IPS-18a (cell line): ENCODE data around the gene CTAGE1.
"Not testable (repeated sequence)": the region's sequence is repeated elsewhere in the genome, so short reads cannot be mapped to it uniquely, and the experiment has no call there.

ENCODE experiments used
- H3K27ac ChIP-seq: one replicate; pipeline ENCODE4 v1.5.1; 2013; ENCODE audit warnings: low read length
- H3K27me3 ChIP-seq: one replicate; pipeline ENCODE4 v1.6.1; 2013; ENCODE audit warnings: mild to moderate bottlenecking, low read length; ENCODE audit not compliant: control insufficient read depth, insufficient read depth
- H3K36me3 ChIP-seq: one replicate; pipeline ENCODE4 v1.6.1; 2013; ENCODE audit warnings: low read depth, low read length; ENCODE audit not compliant: control insufficient read depth
- H3K4me1 ChIP-seq: one replicate; pipeline ENCODE4 v1.6.1; 2013; ENCODE audit warnings: low read depth, low read length; ENCODE audit not compliant: control insufficient read depth
- H3K4me3 ChIP-seq: one replicate; pipeline ENCODE4 v1.5.1; 2013; ENCODE audit warnings: low read length
- H3K9ac ChIP-seq: one replicate; pipeline ENCODE4 v1.6.1; 2013; ENCODE audit warnings: mild to moderate bottlenecking, low read length, moderate library complexity
- H3K9me3 ChIP-seq: one replicate; pipeline ENCODE4 v1.6.1; 2013; ENCODE audit warnings: low read depth, low read length; ENCODE audit not compliant: control insufficient read depth

The CTAGE1 gene

DNA sequence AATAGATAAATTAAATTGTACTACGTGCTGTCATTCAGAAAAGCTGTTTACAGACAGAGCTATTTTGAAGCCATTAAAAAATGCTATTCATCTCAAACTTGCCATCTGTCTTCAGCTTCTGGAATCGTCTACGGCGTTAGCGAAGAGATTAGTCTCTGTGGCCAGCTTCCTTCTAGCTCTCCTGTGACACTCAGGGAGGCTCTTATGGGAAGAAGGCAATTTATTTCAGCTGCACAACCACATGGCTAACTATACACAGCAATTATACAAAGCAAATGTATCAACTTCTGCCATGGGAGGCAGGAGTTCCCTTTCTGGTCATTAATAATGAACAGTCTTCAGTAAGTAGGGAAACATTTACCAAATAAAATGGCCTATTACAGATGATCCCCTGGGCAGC, 6.3 kb downstream of the CTAGE1 start:
- H3K27me3 ChIP-seq: no peaks in the 10 kb centered on the region

GRCh38 chr18:22410126-22410525, 7.6 kb downstream of the CTAGE1 start:
- peaks cover 3% of the 10 kb centered on the region for H3K9me3 ChIP-seq
- H3K36me3 ChIP-seq: no peaks in the 10 kb centered on the region
- H3K27me3 ChIP-seq: no peaks in the 10 kb centered on the region
- no peak overlapping the region for H3K9ac ChIP-seq
- H3K4me3 ChIP-seq: no peak overlapping the region
- H3K4me1 ChIP-seq: no peaks in the 10 kb centered on the region
- H3K27ac ChIP-seq: no peak overlapping the region

More for the DNA sequence above, 6.3 kb downstream of the CTAGE1 start:
- Histone ChIP-seq H3K4me1 (no peaks in the 10 kb centered on the region), H3K9me3 (no peaks in the 10 kb centered on the region), H3K4me3 (no peak overlapping the region), H3K9ac (no peak overlapping the region), H3K36me3 (no peaks in the 10 kb centered on the region), H3K27ac (no peak overlapping the region)

DNA sequence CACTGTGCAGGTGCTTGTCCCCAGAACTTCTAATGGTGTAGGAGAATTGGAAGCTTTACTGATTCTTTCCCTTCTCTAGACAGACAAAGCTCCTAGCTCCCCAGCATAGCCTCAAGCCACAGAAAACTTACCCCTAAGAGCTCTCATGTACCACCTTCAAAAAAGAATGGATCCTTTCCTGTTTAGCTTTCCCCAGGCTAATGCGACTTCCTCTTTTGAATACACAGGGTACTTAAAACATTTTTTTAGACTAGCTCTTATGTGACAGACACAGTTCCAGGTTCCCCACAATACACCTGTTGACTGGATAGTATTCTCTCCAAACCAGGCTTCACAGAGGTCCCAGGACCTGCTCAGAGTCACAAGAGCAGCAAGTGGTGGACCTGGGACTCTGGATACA, 8.3 kb downstream of the CTAGE1 start:
- Histone ChIP-seq H3K27ac (no peak overlapping the region), H3K4me1 (no peaks in the 10 kb centered on the region), H3K4me3 (no peak overlapping the region), H3K9ac (no peak overlapping the region), H3K9me3 (peaks cover 5% of the 10 kb centered on the region), H3K36me3 (no peaks in the 10 kb centered on the region), H3K27me3 (no peaks in the 10 kb centered on the region)

DNA sequence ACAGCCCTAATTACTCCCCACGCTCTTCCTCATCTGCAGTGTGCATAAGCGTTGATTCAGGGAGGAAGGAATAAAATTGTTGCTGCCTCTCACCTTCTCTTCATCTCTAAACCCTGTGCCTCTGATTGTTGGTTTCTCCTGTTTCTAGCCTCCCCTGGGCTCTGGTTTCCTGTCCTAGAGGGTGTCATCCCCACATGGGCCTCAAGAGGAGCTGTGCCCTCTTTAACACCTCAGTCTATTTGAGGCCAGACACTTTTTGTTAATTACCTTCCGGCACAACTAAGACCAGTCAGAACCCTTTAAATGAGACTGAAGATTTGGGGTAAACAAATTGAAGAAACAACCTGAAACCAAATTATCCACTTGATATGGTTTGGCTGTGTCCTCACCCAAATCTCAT, 9.7 kb downstream of the CTAGE1 start:
- no peak overlapping the region for H3K9ac ChIP-seq
- H3K27me3 ChIP-seq: no peaks in the 10 kb centered on the region
- no peak overlapping the region for H3K4me3 ChIP-seq
- H3K27ac ChIP-seq: no peak overlapping the region
- H3K9me3 ChIP-seq: peaks cover 5% of the 10 kb centered on the region
- no peaks in the 10 kb centered on the region for H3K4me1 ChIP-seq
- H3K36me3 ChIP-seq: no peaks in the 10 kb centered on the region

DNA sequence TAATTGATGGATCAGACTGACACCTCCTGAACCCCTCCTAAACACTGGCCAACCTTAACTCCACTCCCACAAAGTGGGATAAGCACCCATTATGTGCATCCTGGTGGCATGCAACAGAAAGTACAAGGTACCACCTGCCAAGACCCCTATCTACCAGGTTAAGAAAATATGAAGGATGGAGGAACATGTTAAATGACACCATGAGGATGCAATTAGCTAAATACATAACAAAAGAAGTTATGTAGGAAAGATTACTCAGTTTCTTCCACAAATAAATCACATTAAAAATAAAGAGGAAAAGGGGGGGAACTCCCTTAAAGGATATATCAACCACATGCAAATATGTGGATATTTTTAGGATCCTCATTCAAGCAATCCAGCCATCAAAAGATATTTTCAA, 12.6 kb downstream of the CTAGE1 start:
- Histone ChIP-seq H3K4me1 (peaks cover 10% of the 10 kb centered on the region), H3K27me3 (no peaks in the 10 kb centered on the region), H3K36me3 (no peaks in the 10 kb centered on the region), H3K27ac (no peak overlapping the region), H3K4me3 (no peak overlapping the region), H3K9me3 (peaks cover 5% of the 10 kb centered on the region), H3K9ac (no peak overlapping the region)

- H3K9ac ChIP-seq: no peak overlapping the region
- H3K9me3 ChIP-seq: peaks cover 5% of the 10 kb centered on the region
- no peaks in the 10 kb centered on the region for H3K27me3 ChIP-seq
- no peaks in the 10 kb centered on the region for H3K36me3 ChIP-seq
- no peak overlapping the region for H3K4me3 ChIP-seq
- peaks cover 16% of the 10 kb centered on the region for H3K4me1 ChIP-seq
- no peak overlapping the region for H3K27ac ChIP-seq
Measured at GRCh38 chr18:22403950-22404349, 13.8 kb downstream of the CTAGE1 start.

DNA sequence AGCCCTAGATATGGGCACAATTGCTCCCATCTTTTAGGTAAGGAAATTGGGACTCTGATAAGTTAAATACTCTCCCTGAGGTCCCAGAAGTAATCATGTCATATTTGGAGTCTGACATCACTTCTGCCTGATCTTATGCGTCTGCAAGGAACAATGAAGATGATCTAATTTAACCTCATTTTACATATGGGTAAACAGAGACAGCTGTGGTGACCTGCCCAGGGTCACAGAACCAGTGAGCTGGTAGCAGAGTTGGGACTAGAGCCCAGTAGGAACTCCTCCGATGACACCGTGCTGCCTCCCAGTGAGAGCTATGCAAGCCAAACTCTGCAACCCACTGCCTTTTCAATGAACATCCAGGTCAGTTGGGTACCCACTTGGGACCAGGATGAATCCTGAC, 17.8 kb downstream of the CTAGE1 start:
- Histone ChIP-seq H3K27me3 (no peaks in the 10 kb centered on the region), H3K9me3 (peaks cover under 1% of the 10 kb centered on the region), H3K27ac (no peak overlapping the region), H3K4me1 (peaks cover 22% of the 10 kb centered on the region), H3K36me3 (no peaks in the 10 kb centered on the region), H3K9ac (no peak overlapping the region), H3K4me3 (no peak overlapping the region)

GRCh38 chr18:22398464-22398863, 19.3 kb downstream of the CTAGE1 start:
- Histone ChIP-seq H3K9me3 (no peaks in the 10 kb centered on the region), H3K27me3 (no peaks in the 10 kb centered on the region), H3K36me3 (no peaks in the 10 kb centered on the region), H3K4me1 (peaks cover 22% of the 10 kb centered on the region), H3K4me3 (no peak overlapping the region), H3K27ac (no peak overlapping the region), H3K9ac (no peak overlapping the region)

DNA sequence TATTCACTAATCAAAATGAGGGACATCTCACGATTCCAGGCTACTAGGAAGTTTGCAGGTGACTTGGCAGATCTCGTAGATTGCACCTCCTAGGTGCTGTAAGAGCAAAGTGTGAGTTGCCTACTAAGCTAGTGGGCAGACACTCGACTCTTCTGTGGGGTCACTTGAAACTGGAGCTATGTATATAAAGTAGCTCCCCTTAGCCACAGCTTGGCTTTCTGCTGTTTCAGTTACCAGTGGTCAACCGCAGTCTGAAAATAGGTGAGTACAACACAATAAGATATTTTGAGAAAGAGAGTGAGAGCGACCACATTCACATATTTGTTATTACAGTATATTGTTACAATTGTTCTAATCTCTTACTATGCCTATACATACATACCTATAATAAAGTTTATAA, 23.3 kb downstream of the CTAGE1 start:
- no peaks in the 10 kb centered on the region for H3K27me3 ChIP-seq
- no peaks in the 10 kb centered on the region for H3K9me3 ChIP-seq
- no peak overlapping the region for H3K27ac ChIP-seq
- H3K36me3 ChIP-seq: no peaks in the 10 kb centered on the region
- H3K4me3 ChIP-seq: no peak overlapping the region
- no peak overlapping the region for H3K9ac ChIP-seq
- peaks cover 6% of the 10 kb centered on the region for H3K4me1 ChIP-seq

DNA sequence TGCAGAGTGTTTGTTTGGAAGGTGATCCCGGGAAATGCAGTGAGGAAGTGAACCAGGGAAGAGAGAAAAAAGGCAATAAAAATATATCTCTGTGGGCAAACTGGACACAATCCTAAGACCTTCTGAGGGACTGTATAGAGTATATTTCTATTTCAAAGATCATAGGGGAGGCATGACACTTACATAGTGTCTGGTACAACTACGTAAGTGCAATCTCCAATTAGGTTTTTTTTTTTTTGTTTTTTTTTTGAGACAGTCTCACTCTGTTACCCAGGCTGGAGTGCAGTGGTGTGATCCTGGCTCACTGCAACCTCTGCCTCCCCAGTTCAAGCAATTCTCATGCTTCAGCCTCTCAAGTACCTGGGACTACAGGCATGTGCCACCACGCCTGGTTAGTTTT, 24.6 kb downstream of the CTAGE1 start:
- H3K9ac ChIP-seq, H3K27ac ChIP-seq, H3K9me3 ChIP-seq, H3K4me3 ChIP-seq, H3K27me3 ChIP-seq, H3K4me1 ChIP-seq, H3K36me3 ChIP-seq: not testable (repeated sequence)

- Histone ChIP-seq H3K4me3 (no peak overlapping the region), H3K27me3 (no peaks in the 10 kb centered on the region), H3K4me1 (no peaks in the 10 kb centered on the region), H3K9ac (no peak overlapping the region), H3K36me3 (no peaks in the 10 kb centered on the region), H3K27ac (no peak overlapping the region), H3K9me3 (no peaks in the 10 kb centered on the region)
Measured at GRCh38 chr18:22391407-22392345, 26.0 kb downstream of the CTAGE1 start.

DNA sequence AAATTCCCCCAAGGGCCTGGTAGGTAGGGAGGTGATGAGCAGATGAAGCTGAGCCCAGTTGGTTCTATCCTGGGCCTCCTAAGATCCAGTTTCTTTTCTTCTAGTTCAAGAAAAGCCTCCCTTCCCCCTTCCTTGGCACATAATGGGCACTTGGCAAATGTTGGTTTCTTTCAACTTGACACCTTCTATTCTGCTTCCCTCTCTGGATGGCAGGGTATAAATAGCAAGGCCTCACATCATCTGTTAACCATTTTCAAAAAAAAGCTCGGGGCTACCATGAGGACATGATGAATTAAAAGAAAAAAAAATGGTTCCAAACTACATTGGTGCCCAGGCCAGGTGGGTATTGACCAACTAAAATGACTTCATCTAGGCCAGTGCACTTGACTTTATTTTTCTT, 29.9 kb downstream of the CTAGE1 start:
- Histone ChIP-seq H3K4me3 (no peak overlapping the region), H3K27me3 (no peaks in the 10 kb centered on the region), H3K27ac (no peak overlapping the region)

More for the DNA sequence above, 29.9 kb downstream of the CTAGE1 start:
- H3K9me3 ChIP-seq: no peaks in the 10 kb centered on the region
- H3K36me3 ChIP-seq: no peaks in the 10 kb centered on the region
- no peak overlapping the region for H3K9ac ChIP-seq
- H3K4me1 ChIP-seq: no peaks in the 10 kb centered on the region
